ENCODE measurements around the gene FLT1.

DNA sequence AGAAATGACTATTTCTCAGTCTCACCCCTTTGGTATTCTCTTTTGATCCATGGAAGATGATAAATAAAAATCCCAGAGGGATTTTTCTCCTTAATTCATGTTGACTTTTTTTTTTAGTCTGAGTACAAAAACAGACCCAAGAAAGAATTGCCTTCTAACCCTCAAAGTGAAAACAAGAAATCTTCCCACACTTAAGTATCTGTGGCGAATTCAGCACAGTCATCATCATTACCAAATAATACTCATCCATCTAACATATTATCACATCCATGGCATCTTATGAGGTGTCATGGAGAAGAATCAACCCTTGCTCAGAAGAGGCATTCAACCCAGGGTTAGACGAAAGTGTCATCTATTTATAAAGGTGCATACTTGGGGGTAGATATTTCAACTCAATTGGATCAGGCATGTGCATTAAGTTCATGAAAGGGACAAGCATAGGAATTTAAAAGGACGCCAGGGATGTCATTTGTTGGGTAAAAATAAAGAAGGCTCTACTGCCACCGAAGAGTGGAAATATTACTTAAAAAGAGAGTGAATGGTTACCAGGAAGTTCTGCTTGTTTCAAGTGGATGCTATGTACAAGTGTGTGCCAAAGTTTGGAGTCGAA is 101.9 kb downstream of the FLT1 start:
- no peak for TF ChIP-seq GABPA (IDR thresholded peaks at IDR 0.05; ENCODE audit: low read depth)
- TF ChIP-seq, protein P1, sequence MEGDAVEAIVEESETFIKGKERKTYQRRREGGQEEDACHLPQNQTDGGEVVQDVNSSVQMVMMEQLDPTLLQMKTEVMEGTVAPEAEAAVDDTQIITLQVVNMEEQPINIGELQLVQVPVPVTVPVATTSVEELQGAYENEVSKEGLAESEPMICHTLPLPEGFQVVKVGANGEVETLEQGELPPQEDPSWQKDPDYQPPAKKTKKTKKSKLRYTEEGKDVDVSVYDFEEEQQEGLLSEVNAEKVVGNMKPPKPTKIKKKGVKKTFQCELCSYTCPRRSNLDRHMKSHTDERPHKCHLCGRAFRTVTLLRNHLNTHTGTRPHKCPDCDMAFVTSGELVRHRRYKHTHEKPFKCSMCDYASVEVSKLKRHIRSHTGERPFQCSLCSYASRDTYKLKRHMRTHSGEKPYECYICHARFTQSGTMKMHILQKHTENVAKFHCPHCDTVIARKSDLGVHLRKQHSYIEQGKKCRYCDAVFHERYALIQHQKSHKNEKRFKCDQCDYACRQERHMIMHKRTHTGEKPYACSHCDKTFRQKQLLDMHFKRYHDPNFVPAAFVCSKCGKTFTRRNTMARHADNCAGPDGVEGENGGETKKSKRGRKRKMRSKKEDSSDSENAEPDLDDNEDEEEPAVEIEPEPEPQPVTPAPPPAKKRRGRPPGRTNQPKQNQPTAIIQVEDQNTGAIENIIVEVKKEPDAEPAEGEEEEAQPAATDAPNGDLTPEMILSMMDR (IDR thresholded peaks at IDR 0.05; ENCODE audit: insufficient read depth, low read length), result no peak
- TF ChIP-seq, protein P2, sequence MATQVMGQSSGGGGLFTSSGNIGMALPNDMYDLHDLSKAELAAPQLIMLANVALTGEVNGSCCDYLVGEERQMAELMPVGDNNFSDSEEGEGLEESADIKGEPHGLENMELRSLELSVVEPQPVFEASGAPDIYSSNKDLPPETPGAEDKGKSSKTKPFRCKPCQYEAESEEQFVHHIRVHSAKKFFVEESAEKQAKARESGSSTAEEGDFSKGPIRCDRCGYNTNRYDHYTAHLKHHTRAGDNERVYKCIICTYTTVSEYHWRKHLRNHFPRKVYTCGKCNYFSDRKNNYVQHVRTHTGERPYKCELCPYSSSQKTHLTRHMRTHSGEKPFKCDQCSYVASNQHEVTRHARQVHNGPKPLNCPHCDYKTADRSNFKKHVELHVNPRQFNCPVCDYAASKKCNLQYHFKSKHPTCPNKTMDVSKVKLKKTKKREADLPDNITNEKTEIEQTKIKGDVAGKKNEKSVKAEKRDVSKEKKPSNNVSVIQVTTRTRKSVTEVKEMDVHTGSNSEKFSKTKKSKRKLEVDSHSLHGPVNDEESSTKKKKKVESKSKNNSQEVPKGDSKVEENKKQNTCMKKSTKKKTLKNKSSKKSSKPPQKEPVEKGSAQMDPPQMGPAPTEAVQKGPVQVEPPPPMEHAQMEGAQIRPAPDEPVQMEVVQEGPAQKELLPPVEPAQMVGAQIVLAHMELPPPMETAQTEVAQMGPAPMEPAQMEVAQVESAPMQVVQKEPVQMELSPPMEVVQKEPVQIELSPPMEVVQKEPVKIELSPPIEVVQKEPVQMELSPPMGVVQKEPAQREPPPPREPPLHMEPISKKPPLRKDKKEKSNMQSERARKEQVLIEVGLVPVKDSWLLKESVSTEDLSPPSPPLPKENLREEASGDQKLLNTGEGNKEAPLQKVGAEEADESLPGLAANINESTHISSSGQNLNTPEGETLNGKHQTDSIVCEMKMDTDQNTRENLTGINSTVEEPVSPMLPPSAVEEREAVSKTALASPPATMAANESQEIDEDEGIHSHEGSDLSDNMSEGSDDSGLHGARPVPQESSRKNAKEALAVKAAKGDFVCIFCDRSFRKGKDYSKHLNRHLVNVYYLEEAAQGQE (IDR thresholded peaks at IDR 0.05; ENCODE audit: insufficient replicate concordance, low read depth), result no peak
- TF ChIP-seq POLR2AphosphoS5 (IDR thresholded peaks at IDR 0.05; ENCODE audit: low read depth), result no peak

Data from HL-60 (cell line).